Endothelial cell of umbilical vein (primary cell): ENCODE results near the gene KIAA1671. TPM values are rescaled to one million over a fixed set of nuclear protein-coding genes. Genes with fewer than 3 reads are reported as not detected.

Source experiments
- BruUV-seq: library from RNA; stranded (reverse); fragments of 400-500 nt; replicated peaks from 2 replicates; lab custom pipeline; 2021; lab: Mats Ljungman, UMichigan
- CTCF ChIA-PET: fragments of 300-600, 350-600 bp; sonication (Branson Sonifier 250); formaldehyde crosslinking; loops from one replicate; lab custom pipeline; 2021; ENCODE audit warnings: antibody characterized with exemption, inconsistent platforms; lab: Charles Lee
- POLR2A ChIA-PET: fragments of 300-600, 350-600 bp; sonication (Branson Sonifier 250); formaldehyde crosslinking; loops from one replicate; lab custom pipeline; 2021; ENCODE audit warnings: antibody characterized with exemption, inconsistent platforms; lab: Charles Lee
- DNase-seq: peaks from one replicate; pipeline ENCODE4 v3.0.0-alpha.2; 2011; ENCODE audit warnings: low read depth, low spot score
- FAIRE-seq: peaks from 2 replicates; lab custom pipeline; 2011; peaks lifted over from hg19 to GRCh38; lab: Jason Lieb, UNC
- H2AFZ ChIP-seq: 2 replicates; pipeline ENCODE4 v1.6.0; 2012; ENCODE audit warnings: low read depth, low read length, control low read depth, inconsistent platforms
- H3K27ac ChIP-seq: 2 replicates; pipeline ENCODE4 v1.5.1; 2011; ENCODE audit warnings: low read depth, mild to moderate bottlenecking, control low read depth, low read length, moderate library complexity; ENCODE audit not compliant: insufficient read depth
- H3K27me3 ChIP-seq, 2 experiments: 2 replicates each; pipeline versions ENCODE4 v1.6.0 to v1.6.1; 2011; ENCODE audit warnings: low read length in 2 of 2, mixed read lengths in 1 of 2; ENCODE audit not compliant: control insufficient read depth in 2 of 2, insufficient read depth in 2 of 2
- H3K36me3 ChIP-seq, 2 experiments: 2 replicates in 1 of 2; 3 replicates in 1 of 2; pipeline ENCODE4 v1.5.1; 2011; ENCODE audit warnings: low read length in 2 of 2, mild to moderate bottlenecking in 1 of 2, moderate library complexity in 1 of 2; ENCODE audit not compliant: control insufficient read depth in 2 of 2, insufficient read depth in 2 of 2; ENCODE audit errors: extremely low read depth in 1 of 2
- H3K4me1 ChIP-seq: 3 replicates; pipeline ENCODE4 v1.5.1; 2011; ENCODE audit warnings: mild to moderate bottlenecking, low read length; ENCODE audit not compliant: control insufficient read depth, insufficient read depth; ENCODE audit errors: extremely low read depth
- H3K4me2 ChIP-seq: 2 replicates; pipeline ENCODE4 v1.6.1; 2011; ENCODE audit warnings: low read length, control low read depth, mixed read lengths; ENCODE audit not compliant: insufficient read depth
- H3K4me3 ChIP-seq, 3 experiments: fragments of 200-600 bp in 1 of 3; sonication (generic), shearing (Covaris generic) in 1 of 3; replicated peaks in 1 of 3; 2 replicates each; pipeline ENCODE4 v1.5.1; 2011 to 2016; ENCODE audit warnings: control low read depth in 3 of 3, low read length in 3 of 3, mild to moderate bottlenecking in 2 of 3, inconsistent platforms in 1 of 3, low read depth in 1 of 3, moderate library complexity in 1 of 3; ENCODE audit not compliant: insufficient read depth in 1 of 3
- H3K79me2 ChIP-seq: 2 replicates; pipeline ENCODE4 v1.6.0; 2012; ENCODE audit warnings: low read length, inconsistent platforms; ENCODE audit not compliant: control insufficient read depth, insufficient read depth
- H3K9ac ChIP-seq: replicated peaks from 2 replicates; pipeline ENCODE3; 2011; ENCODE audit warnings: low read length, control low read depth; ENCODE audit not compliant: insufficient read depth; ENCODE audit errors: extremely low read depth
- H3K9me1 ChIP-seq: replicated peaks from 3 replicates; pipeline ENCODE4 v1.6.0; 2011; ENCODE audit warnings: mild to moderate bottlenecking, low read length; ENCODE audit not compliant: control insufficient read depth, insufficient read depth; ENCODE audit errors: extremely low read depth
- H3K9me3 ChIP-seq: replicated peaks from 2 replicates; pipeline ENCODE4 v1.5.1; 2012; ENCODE audit warnings: low read length, inconsistent platforms; ENCODE audit not compliant: control insufficient read depth, insufficient read depth
- H4K20me1 ChIP-seq: replicated peaks from 2 replicates; pipeline ENCODE3; 2011; ENCODE audit warnings: mild to moderate bottlenecking, low read length; ENCODE audit not compliant: control insufficient read depth, insufficient read depth; ENCODE audit errors: extremely low read depth
- CTCF ChIP-seq, 2 donors: IDR thresholded peaks; 1 replicate in 1 of 2; 2 replicates in 1 of 2; pipeline ENCODE4 v1.5.1; 2011; ENCODE audit warnings: low read length in 2 of 2, mild to moderate bottlenecking in 2 of 2, moderate library complexity in 2 of 2, control low read depth in 1 of 2, inconsistent platforms in 1 of 2, low read depth in 1 of 2; ENCODE audit not compliant: insufficient read depth in 1 of 2; ENCODE audit errors: extremely low read depth in 1 of 2
- EZH2 ChIP-seq: IDR thresholded peaks from 2 replicates; pipeline ENCODE4 v1.6.1; 2012; ENCODE audit warnings: borderline replicate concordance, low read depth, mild to moderate bottlenecking, moderate library complexity, low read length, inconsistent platforms; ENCODE audit not compliant: severe bottlenecking
- FOS ChIP-seq: IDR thresholded peaks from 2 replicates; pipeline ENCODE4 v1.6.1; 2011; ENCODE audit warnings: mild to moderate bottlenecking, low read length, moderate library complexity, borderline replicate concordance; ENCODE audit not compliant: insufficient read depth
- GATA2 ChIP-seq: IDR thresholded peaks from 2 replicates; pipeline ENCODE4 v1.7.0; 2011; ENCODE audit warnings: low read depth, mild to moderate bottlenecking, moderate library complexity, mixed read lengths, low read length; ENCODE audit not compliant: insufficient read length, insufficient read depth
- JUN ChIP-seq: IDR thresholded peaks from 2 replicates; pipeline ENCODE4 v1.6.1; 2011; ENCODE audit warnings: borderline replicate concordance, low read depth; ENCODE audit not compliant: insufficient read length, insufficient read depth
- MAX ChIP-seq: IDR thresholded peaks from 2 replicates; pipeline ENCODE4 v1.6.1; 2011; ENCODE audit not compliant: insufficient read depth, insufficient read length
- MYC ChIP-seq: IDR thresholded peaks from one replicate; pipeline ENCODE4 v1.6.1; 2011; ENCODE audit warnings: mild to moderate bottlenecking, low read depth, low read length
- POLR2A ChIP-seq: IDR thresholded peaks from 2 replicates; pipeline ENCODE4 v1.6.1; 2012; ENCODE audit warnings: low read depth, mild to moderate bottlenecking, control low read depth, low read length
- POLR2AphosphoS5 ChIP-seq: IDR thresholded peaks from 2 replicates; pipeline ENCODE4 v1.6.1; 2012; ENCODE audit warnings: low read depth, mild to moderate bottlenecking, control low read depth, low read length, moderate library complexity; ENCODE audit not compliant: insufficient read depth
- dilution Hi-C: fragments of 300-500 bp; cut with MboI; formaldehyde crosslinking; loops from one replicate; pipeline ENCODE4 v1.15.0; 2019; ENCODE audit warnings: low sequenced_read_pairs; ENCODE audit not compliant: extremely low pct_ligation_motif_present
- intact Hi-C: fragments of 100-400 bp; cut with micrococcal nuclease; formaldehyde crosslinking; loops from one replicate; pipeline ENCODE4 v1.10.0; 2022
- polyA plus RNA-seq, 4 experiments: library from polyadenylated mRNA; depleted of rRNA in 3 of 4; stranded (reverse) in 3 of 4; unstranded in 1 of 4; fragments of >200 nt; gene quantifications; 2 replicates each; pipeline versions ENCODE4 v1.2.1 to v1.2.3, GENCODE V29; 2011 to 2012; ENCODE audit warnings: missing spikeins in 1 of 4
- total RNA-seq: library from RNA; stranded (reverse); gene quantifications from 2 replicates; pipeline ENCODE4 v1.2.3, GENCODE V29; 2021

The KIAA1671 gene
- total and polyA plus RNA-seq, 2 donors (not counting 3 experiments of a cell fraction or from before 2014, with no cell fraction given), result 23.1 to 85.1 TPM

DNA sequence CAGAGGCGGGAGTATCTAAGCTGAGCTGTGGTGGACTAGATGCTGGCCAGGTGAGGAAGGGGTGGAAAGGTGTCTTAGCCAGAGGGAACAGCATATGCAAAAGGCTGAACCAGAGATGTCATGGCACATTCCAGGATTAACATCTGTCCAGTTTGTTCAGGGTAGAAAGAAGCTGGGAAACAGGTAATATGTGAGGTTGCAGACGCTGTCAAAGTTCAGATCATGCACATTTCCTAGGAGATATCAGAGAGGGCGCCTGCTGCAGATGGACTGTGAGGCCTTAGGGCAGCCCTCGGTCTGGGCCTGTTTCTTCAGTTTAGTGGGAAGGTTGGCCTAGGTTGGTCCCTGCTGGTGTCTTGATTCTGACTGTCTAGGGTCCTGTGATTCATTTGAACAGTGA is 149.5 kb downstream of the KIAA1671 start:
- no peak overlapping the region for H3K9ac ChIP-seq
- no peaks in the 10 kb centered on the region for H3K9me3 ChIP-seq
- no peaks in the 10 kb centered on the region for H3K36me3 ChIP-seq
- ChIA-PET CTCF (interaction anchor here (1.7 kb wide), 1 partner anchor 9 kb away, joined by 5 read pairs; no protein-coding TSS in a partner anchor), POLR2A (no interaction called here)
- no peaks in the 10 kb centered on the region for H3K79me2 ChIP-seq
- no peak overlapping the region for H2AFZ ChIP-seq
- no TSS peak for BruUV-seq
- H3K27me3 ChIP-seq, result no peaks in the 10 kb centered on the region
- H3K4me3 ChIP-seq, result no peak overlapping the region
- H4K20me1 ChIP-seq, result no peaks in the 10 kb centered on the region
- DNase-seq (no peak), FAIRE-seq (no peak)
- intact Hi-C loops, result no loop called here
- H3K9me1 ChIP-seq, result no peaks in the 10 kb centered on the region
- H3K4me1 ChIP-seq, result no peaks in the 10 kb centered on the region
- H3K27ac ChIP-seq, result no peak overlapping the region
- no peak overlapping the region for H3K4me2 ChIP-seq
- dilution Hi-C loops, result no loop called here
- no peak for TF ChIP-seq POLR2AphosphoS5
- TF ChIP-seq CTCF (IDR thresholded peaks at IDR 0.05; ENCODE audit: extremely low read depth in 1 of 2, insufficient read depth in 1 of 2, low read depth in 1 of 2, low read length in 2 of 2), result no peak
- TF ChIP-seq FOS, result no peak
- no peak for TF ChIP-seq EZH2
- no peak for TF ChIP-seq JUN
- no peak for TF ChIP-seq MAX
- no peak for TF ChIP-seq POLR2A
- TF ChIP-seq MYC, result no peak
- no peak for TF ChIP-seq GATA2
